ENCODE measurements around the gene ATG7. TPM values are rescaled to one million over a fixed set of nuclear protein-coding genes. Genes with fewer than 3 reads are reported as not detected.

The ATG7 gene
- total and polyA plus RNA-seq, 10 of the 15 experiments (the other 5 are each of a cell fraction or from before 2014, with no cell fraction given): 13.5 to 49.5 (median 26.4) TPM

GRCh38 chr3:11328196-11328945 is 56.2 kb downstream of the ATG7 start:
- WGBS (ENCODE audit: insufficient coverage, insufficient replicate concordance, low lambda C conversion rate, missing lambda C conversion rate): 96% methylated on average over 10 of the region's 10 CpGs
- intact Hi-C loops (cut with micrococcal nuclease; ENCODE audit: unreplicated experiment) (no loop called here), in situ Hi-C loops (cut with MboI) (no loop called here)
- no peak overlapping the region for H3K4me3 ChIP-seq
- RAD21 ChIA-PET (ENCODE audit: unreplicated experiment): no interaction called here
- no peak overlapping the region for H3K27ac ChIP-seq (ENCODE audit: control insufficient read depth, insufficient read depth)
- no peak overlapping the region for H2AFZ ChIP-seq (ENCODE audit: control insufficient read depth, low read depth, low read length)
- peaks cover 0 to 7% of the 10 kb centered on the region in 2 experiments; a peak in 2 of 4 replicates for H3K36me3 ChIP-seq (ENCODE audit: control insufficient read depth in 2 of 2, insufficient read depth in 2 of 2, low read length in 1 of 2)
- CTCF ChIA-PET: interaction anchor here (1.1 kb wide), 1 partner anchor 21 kb away, joined by 3 read pairs; no protein-coding TSS in a partner anchor
- no TSS peak for BruUV-seq (replicated peaks)
- no peak for TF ChIP-seq NRF1 (conservative IDR thresholded peaks at IDR 0.05; ENCODE audit: low read depth, low read length)
- TF ChIP-seq SUPT20H (IDR thresholded peaks at IDR 0.05; ENCODE audit: borderline replicate concordance, control insufficient read depth, low read depth, low read length): no peak
- no peak for TF ChIP-seq HDAC2 (IDR thresholded peaks at IDR 0.05)
- TF ChIP-seq PAX8 (IDR thresholded peaks at IDR 0.05): no peak
- no peak for TF ChIP-seq ZBTB40 (IDR thresholded peaks at IDR 0.05; ENCODE audit: borderline replicate concordance)
- TF ChIP-seq POLR2A (IDR thresholded peaks at IDR 0.05; ENCODE audit: low read depth, low read length): no peak
- no peak for TF ChIP-seq MYB (IDR thresholded peaks at IDR 0.05; ENCODE audit: borderline replicate concordance, low read depth, low read length)
- no peak for TF ChIP-seq BCLAF1 (IDR thresholded peaks at IDR 0.05)
- TF ChIP-seq RUNX3 (IDR thresholded peaks at IDR 0.05; ENCODE audit: low read length): no peak
- no peaks in the 10 kb centered on the region for H3K27me3 ChIP-seq (replicated peaks in 1 of 2; ENCODE audit: control insufficient read depth in 2 of 2, insufficient read depth in 2 of 2, low read length in 1 of 2)
- ATAC-seq (no peak), FAIRE-seq (no peak), DNase-seq (ENCODE audit: low read depth, low spot score) (no peak)
- H3K79me2 ChIP-seq (ENCODE audit: control insufficient read depth, insufficient read depth, low read length): no peaks in the 10 kb centered on the region
- POLR2A ChIA-PET: interaction anchor here (0.5 kb wide), 1 partner anchor 47 kb away, joined by 4 read pairs; no protein-coding TSS in a partner anchor
- no peaks in the 10 kb centered on the region for H3K9me3 ChIP-seq (replicated peaks; ENCODE audit: control insufficient read depth, insufficient read depth, low read length)
- SMC1A ChIA-PET (ENCODE audit: uncharacterized antibody, unreplicated experiment): interaction anchor here (0.5 to 2.8 kb wide), 3 partner anchors 67 to 956 kb away, joined by 3 to 8 read pairs (median 3); no protein-coding TSS in a partner anchor
- H3K4me1 ChIP-seq (ENCODE audit: control insufficient read depth, insufficient read depth, low read length): no peaks in the 10 kb centered on the region
- no peaks in the 10 kb centered on the region for H4K20me1 ChIP-seq (ENCODE audit: control insufficient read depth, insufficient read depth)
- no peak overlapping the region for H3K4me2 ChIP-seq (ENCODE audit: control insufficient read depth, insufficient read depth)
- no peak overlapping the region for H3K9ac ChIP-seq (ENCODE audit: control insufficient read depth, insufficient read depth, low read length)
